22Rv1 (cell line): Measurements from ENCODE around the gene ETS1.

Experiments used
- CTCF ChIP-seq: fragments of 450-650 bp; IDR thresholded peaks from 2 replicates; pipeline ENCODE4 v1.5.1; 2017; ENCODE audit warnings: mild to moderate bottlenecking
- ZFX ChIP-seq: fragments of 450-650 bp; IDR thresholded peaks from 2 replicates; pipeline ENCODE4 v1.6.1; 2017; ENCODE audit warnings: antibody characterized with exemption, borderline replicate concordance

DNA sequence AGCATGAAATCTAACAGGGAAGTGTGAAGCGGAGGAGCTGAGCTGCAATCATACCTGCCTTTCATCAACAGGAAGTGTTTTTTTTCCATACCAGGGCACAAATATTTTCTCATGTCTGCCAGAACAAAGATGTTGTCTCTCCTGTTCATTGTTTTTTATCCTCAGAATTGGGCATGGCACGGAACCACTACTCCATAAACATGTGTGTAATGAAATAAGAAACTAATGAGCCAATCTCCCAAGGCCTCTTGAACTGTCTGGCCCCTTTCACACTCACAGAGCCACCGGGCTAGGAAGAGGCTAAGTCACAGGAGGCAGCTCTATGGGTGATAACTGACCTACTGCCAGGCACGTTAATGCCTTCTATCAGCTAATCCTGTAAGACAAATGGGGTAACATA, 124.4 kb downstream of the ETS1 start:
- no peak for TF ChIP-seq CTCF
- TF ChIP-seq ZFX: no peak
